ENCODE data around the gene MROH8.
"Not testable (repeated sequence)": the region's sequence is repeated elsewhere in the genome, so short reads cannot be mapped to it uniquely, and the experiment has no call there.

The MROH8 gene

DNA sequence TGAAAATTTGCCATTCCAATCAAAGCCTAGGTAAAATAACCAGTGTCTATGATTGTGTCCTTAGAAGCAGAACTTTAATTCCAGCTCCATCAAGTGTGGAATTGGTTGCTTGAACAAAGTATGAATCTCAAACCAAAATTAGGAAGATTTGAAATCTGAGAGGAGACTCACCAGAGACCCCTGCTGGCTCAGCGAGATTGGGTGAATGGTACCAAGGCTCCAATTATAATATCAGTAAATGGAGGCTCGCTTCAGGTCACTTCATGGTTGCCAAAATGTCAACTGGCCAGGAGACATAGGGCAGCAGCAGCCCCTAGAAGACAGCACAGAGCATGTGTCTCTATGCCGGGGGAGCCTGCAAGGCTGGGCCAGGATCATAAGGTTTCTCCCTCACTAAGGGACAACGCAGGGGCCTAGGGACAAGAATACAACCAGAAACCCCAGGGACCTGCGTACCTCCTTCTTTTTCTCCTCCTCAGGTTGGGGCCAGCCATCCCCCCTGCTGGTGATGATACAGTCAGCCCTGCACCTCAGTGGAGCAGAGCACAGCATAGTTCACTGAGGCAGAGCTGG is 97.5 kb downstream of the MROH8 start:
- FAIRE-seq: no peak

- no peak for FAIRE-seq
These were observed 102.3 kb downstream of the MROH8 start for GRCh38 chr20:37077009-37077408.

DNA sequence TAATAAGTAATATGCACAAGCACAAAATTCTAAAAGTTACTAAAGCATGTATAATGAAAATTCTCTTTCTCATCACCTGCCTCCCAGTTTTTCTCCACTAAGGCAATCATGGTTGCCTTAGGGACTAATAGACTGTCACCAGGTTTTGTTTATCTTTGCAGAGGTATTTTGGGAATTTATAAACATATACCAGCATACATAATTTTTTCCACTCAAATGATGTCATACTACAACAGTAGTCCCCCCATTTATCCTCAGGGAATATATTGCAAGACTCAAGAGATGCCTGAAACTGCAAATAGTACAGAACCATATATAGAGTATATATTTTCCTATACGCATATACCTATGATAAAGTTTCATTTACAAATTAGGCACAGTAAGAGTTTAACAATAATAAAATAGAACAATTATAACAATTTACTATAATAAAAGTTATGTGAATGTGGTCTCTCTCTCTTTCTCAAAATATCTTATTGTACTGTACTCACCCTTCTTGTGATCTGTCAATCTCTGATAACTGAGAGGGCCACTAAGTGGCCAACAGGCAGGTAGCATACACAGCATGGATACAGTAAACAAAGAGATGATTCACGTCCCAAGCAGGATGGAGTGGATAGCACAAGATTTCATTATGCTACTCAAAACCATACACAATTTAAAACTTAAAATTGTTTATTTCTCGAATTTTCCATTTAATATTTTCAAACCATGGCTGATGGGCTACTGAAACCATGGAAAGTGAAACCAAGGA is 103.2 kb downstream of the MROH8 start:
- no peak for FAIRE-seq

DNA sequence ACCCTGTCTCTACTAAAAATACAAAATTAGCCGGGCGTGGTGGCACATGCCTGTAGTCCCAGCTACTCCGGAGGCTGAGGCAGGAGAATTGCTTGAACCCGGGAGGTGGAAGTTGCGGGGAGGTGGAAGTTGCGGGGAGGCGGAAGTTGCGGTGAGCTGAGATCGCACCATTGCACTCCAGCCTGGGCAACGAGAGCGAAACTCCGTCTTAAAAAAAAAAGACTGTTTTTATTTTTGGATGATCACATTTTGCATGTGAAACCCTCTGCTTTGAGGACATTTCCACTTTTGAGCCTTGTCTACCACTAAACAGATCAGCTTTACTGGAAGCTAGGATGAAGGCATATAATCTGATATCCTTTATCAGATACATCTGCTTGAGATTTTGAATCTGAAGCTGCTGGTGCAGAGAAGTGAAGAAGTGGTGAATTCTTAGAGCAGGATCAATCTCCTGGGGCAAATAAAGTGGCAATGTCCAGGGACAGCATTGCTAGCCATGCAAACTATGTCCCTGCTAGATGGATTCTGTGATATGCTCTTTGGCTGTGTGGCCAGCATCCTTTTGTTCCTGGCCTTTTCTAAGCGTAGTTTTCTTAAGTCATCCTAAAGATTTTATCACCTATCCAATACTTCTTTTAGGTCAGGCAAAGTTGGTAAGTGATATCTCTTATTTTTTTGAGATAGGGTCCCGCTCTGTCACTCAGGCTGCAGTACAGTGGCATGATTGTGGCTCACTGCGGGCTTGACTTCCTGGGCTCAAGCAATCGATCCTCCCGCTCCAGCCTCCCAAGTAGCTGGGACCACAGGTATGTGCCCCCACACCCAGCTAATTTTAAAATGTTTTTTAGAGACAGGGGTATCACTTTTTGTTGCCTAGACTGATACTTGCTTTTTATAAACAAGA is 106.8 kb downstream of the MROH8 start:
- no peak for FAIRE-seq

GRCh38 chr20:37071481-37071911 is 107.9 kb downstream of the MROH8 start:
- FAIRE-seq: no peak

DNA sequence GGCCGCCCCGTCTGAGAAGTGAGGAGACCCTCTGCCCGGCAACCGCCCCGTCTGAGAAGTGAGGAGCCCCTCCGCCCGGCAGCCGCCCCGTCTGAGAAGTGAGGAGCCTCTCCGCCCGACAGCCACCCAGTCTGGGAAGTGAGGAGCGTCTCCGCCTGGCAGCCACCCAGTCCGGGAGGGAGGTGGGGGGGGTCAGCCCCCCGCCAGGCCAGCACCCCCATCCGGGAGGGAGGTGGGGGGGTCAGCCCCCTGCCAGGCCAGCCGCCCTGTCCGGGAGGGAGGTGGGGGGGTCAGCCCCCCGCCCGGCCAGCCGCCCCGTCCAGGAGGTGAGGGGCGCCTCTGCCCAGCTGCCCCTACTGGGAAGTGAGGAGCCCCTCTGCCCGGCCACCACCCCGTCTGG is 109.8 kb downstream of the MROH8 start:
- not testable (repeated sequence) for FAIRE-seq

DNA sequence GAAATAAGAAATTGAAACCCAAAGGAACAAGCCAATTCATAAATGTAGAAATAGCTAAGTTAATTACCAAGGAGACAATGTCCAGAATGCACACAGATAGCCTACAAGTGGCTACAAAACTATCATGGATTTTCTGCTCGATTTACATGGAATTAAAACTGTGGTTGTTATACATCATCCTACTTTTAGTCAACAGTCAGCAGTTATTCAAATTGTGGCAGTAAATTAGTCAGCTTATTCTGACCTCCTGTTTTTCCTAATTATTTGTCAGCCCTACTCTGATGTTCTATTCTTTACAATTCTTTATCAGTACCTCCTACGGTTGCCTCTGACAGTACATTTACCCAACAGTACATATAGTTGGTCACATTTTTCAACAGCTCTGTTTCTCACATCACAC is 113.2 kb downstream of the MROH8 start:
- no peak for FAIRE-seq

DNA sequence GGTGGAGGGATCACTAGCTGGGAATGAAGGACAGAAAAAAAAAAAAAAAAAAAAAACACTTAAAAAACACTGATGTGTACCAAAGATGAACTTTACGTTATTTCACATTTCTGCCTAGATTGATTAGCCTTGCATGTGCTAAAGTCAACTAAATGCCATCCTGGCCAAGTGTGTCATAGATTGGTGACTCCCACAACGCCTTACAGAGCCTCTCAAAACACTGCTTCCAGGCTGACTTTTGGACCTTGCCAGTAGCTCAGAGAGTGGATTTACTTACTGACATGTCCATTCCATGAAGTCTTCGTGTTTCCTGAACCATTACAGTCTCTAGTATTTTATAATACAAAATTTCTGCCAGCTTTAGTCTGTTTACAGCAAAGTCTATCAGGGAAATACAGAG is 124.1 kb downstream of the MROH8 start:
- no peak for FAIRE-seq

- no peak for FAIRE-seq
These were observed 126.0 kb downstream of the MROH8 start for GRCh38 chr20:37053230-37053950.

All from colon (tissue), 2 donors.